Measurements from ENCODE around the gene MIEF1. TPM values are rescaled to one million over a fixed set of nuclear protein-coding genes. Genes with fewer than 3 reads are reported as not detected.
A peak's percentile ranks its signal among the peaks of the same experiment; 100 is the strongest.

The MIEF1 gene
- total and polyA plus RNA-seq, 2 of the 8 experiments (the other 6 are each of a cell fraction or from before 2014, with no cell fraction given), result 16.8 to 32.7 TPM

DNA sequence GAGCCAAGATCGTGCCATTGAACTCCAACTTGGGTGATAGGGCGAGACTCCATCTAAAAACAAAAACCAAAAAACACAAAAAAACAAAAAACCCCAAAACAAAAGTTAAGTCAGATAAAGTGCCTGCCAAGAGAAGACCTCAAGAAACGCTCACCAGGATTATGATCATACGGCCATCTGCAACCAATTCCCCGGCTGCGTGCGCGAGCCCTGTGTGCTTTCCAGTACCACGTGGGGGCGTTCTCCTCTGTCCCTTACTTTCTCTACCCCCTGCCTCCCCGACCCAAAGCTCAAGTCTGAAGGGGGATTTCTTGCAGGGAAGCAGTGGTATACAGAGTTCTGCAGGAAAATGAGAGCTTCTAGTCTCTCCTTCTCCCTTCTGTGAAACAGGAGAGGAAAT lies 41.0 kb downstream of the MIEF1 start (continued):
- TF ChIP-seq, protein P1, sequence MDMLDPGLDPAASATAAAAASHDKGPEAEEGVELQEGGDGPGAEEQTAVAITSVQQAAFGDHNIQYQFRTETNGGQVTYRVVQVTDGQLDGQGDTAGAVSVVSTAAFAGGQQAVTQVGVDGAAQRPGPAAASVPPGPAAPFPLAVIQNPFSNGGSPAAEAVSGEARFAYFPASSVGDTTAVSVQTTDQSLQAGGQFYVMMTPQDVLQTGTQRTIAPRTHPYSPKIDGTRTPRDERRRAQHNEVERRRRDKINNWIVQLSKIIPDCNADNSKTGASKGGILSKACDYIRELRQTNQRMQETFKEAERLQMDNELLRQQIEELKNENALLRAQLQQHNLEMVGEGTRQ (IDR thresholded peaks at IDR 0.05; ENCODE audit: low read length), result 0 out of 2 replicates have a peak, but pooled peaks have one; percentile 20
- TF ChIP-seq CHD2 (IDR thresholded peaks at IDR 0.05; ENCODE audit: low read length), result no peak
- TF ChIP-seq, protein P2, sequence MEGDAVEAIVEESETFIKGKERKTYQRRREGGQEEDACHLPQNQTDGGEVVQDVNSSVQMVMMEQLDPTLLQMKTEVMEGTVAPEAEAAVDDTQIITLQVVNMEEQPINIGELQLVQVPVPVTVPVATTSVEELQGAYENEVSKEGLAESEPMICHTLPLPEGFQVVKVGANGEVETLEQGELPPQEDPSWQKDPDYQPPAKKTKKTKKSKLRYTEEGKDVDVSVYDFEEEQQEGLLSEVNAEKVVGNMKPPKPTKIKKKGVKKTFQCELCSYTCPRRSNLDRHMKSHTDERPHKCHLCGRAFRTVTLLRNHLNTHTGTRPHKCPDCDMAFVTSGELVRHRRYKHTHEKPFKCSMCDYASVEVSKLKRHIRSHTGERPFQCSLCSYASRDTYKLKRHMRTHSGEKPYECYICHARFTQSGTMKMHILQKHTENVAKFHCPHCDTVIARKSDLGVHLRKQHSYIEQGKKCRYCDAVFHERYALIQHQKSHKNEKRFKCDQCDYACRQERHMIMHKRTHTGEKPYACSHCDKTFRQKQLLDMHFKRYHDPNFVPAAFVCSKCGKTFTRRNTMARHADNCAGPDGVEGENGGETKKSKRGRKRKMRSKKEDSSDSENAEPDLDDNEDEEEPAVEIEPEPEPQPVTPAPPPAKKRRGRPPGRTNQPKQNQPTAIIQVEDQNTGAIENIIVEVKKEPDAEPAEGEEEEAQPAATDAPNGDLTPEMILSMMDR (IDR thresholded peaks at IDR 0.05; ENCODE audit: control extremely low read depth in 1 of 3, insufficient read depth in 1 of 3, low read depth in 1 of 3, low read length in 3 of 3), result peak; percentile 67 to 89 (median 84)
- TF ChIP-seq, protein P3, sequence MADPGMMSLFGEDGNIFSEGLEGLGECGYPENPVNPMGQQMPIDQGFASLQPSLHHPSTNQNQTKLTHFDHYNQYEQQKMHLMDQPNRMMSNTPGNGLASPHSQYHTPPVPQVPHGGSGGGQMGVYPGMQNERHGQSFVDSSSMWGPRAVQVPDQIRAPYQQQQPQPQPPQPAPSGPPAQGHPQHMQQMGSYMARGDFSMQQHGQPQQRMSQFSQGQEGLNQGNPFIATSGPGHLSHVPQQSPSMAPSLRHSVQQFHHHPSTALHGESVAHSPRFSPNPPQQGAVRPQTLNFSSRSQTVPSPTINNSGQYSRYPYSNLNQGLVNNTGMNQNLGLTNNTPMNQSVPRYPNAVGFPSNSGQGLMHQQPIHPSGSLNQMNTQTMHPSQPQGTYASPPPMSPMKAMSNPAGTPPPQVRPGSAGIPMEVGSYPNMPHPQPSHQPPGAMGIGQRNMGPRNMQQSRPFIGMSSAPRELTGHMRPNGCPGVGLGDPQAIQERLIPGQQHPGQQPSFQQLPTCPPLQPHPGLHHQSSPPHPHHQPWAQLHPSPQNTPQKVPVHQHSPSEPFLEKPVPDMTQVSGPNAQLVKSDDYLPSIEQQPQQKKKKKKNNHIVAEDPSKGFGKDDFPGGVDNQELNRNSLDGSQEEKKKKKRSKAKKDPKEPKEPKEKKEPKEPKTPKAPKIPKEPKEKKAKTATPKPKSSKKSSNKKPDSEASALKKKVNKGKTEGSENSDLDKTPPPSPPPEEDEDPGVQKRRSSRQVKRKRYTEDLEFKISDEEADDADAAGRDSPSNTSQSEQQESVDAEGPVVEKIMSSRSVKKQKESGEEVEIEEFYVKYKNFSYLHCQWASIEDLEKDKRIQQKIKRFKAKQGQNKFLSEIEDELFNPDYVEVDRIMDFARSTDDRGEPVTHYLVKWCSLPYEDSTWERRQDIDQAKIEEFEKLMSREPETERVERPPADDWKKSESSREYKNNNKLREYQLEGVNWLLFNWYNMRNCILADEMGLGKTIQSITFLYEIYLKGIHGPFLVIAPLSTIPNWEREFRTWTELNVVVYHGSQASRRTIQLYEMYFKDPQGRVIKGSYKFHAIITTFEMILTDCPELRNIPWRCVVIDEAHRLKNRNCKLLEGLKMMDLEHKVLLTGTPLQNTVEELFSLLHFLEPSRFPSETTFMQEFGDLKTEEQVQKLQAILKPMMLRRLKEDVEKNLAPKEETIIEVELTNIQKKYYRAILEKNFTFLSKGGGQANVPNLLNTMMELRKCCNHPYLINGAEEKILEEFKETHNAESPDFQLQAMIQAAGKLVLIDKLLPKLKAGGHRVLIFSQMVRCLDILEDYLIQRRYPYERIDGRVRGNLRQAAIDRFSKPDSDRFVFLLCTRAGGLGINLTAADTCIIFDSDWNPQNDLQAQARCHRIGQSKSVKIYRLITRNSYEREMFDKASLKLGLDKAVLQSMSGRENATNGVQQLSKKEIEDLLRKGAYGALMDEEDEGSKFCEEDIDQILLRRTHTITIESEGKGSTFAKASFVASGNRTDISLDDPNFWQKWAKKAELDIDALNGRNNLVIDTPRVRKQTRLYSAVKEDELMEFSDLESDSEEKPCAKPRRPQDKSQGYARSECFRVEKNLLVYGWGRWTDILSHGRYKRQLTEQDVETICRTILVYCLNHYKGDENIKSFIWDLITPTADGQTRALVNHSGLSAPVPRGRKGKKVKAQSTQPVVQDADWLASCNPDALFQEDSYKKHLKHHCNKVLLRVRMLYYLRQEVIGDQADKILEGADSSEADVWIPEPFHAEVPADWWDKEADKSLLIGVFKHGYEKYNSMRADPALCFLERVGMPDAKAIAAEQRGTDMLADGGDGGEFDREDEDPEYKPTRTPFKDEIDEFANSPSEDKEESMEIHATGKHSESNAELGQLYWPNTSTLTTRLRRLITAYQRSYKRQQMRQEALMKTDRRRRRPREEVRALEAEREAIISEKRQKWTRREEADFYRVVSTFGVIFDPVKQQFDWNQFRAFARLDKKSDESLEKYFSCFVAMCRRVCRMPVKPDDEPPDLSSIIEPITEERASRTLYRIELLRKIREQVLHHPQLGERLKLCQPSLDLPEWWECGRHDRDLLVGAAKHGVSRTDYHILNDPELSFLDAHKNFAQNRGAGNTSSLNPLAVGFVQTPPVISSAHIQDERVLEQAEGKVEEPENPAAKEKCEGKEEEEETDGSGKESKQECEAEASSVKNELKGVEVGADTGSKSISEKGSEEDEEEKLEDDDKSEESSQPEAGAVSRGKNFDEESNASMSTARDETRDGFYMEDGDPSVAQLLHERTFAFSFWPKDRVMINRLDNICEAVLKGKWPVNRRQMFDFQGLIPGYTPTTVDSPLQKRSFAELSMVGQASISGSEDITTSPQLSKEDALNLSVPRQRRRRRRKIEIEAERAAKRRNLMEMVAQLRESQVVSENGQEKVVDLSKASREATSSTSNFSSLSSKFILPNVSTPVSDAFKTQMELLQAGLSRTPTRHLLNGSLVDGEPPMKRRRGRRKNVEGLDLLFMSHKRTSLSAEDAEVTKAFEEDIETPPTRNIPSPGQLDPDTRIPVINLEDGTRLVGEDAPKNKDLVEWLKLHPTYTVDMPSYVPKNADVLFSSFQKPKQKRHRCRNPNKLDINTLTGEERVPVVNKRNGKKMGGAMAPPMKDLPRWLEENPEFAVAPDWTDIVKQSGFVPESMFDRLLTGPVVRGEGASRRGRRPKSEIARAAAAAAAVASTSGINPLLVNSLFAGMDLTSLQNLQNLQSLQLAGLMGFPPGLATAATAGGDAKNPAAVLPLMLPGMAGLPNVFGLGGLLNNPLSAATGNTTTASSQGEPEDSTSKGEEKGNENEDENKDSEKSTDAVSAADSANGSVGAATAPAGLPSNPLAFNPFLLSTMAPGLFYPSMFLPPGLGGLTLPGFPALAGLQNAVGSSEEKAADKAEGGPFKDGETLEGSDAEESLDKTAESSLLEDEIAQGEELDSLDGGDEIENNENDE (IDR thresholded peaks at IDR 0.05; ENCODE audit: insufficient replicate concordance, low read length), result no peak
